Esophagus muscularis mucosa (tissue), 3 donors: Measurements from ENCODE around the gene NCAM1.

Experiments used
- EP300 ChIP-seq: sonication (generic); formaldehyde crosslinking; IDR thresholded peaks from one replicate; pipeline ENCODE4 v1.6.1; 2017; ENCODE audit warnings: antibody characterized with exemption
- TF ChIP-seq, protein P1 (sequence below), 3 experiments: fragments of 200-600 bp in 2 of 3; fragments of 450-650 bp in 1 of 3; sonication (generic) in 2 of 3; IDR thresholded peaks; one replicate each; pipeline ENCODE4 v1.5.1; 2017 to 2019; ENCODE audit warnings: antibody characterized with exemption in 3 of 3, mild to moderate bottlenecking in 2 of 3, moderate library complexity in 1 of 3

DNA sequence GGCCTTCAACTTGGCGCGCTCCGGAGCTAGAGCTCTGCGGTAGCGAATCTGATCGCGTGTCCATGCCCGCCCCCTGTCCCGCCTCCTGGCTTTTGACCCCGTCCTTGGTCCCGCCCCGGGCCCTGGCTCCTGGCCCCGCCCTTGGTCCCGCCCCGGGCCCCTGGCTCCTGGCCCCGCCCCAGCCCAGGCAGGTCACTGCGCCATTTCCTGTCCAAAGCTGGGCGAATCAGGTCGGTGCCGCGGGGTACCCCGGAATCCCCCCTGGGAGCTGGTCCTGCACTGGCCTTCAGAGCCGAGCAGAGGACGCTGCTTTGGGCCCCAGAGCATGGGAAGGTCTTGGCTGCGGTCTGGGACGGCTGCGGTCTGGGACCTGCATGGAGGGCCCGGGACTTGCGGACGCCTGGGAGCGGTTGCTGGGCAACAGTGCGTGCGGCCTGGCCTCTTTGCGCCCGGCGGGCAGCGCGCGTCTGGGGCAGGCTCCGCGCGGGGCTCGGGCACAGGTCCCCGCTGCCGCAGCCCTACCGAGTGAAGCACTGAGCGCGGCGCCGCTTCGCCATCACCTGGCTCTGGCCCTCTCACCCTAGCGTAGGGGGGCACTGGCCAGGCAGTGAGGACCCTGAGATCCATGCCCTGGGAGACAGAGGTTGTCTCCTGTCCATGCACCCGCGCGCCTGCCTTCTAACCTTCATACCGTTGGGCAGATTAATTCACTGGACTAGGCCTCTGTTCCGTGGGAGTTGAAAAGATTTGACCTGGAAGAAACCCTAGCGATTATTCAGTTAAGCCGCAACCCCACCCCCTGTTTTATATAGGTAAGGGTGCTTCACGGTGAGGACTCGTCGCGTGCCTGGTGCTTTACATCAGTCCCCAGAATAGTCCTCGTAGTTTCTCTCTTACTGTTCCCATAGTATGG lies 353.4 kb downstream of the NCAM1 start, which contains the start of gene TTC12:
- TF ChIP-seq, protein P1, sequence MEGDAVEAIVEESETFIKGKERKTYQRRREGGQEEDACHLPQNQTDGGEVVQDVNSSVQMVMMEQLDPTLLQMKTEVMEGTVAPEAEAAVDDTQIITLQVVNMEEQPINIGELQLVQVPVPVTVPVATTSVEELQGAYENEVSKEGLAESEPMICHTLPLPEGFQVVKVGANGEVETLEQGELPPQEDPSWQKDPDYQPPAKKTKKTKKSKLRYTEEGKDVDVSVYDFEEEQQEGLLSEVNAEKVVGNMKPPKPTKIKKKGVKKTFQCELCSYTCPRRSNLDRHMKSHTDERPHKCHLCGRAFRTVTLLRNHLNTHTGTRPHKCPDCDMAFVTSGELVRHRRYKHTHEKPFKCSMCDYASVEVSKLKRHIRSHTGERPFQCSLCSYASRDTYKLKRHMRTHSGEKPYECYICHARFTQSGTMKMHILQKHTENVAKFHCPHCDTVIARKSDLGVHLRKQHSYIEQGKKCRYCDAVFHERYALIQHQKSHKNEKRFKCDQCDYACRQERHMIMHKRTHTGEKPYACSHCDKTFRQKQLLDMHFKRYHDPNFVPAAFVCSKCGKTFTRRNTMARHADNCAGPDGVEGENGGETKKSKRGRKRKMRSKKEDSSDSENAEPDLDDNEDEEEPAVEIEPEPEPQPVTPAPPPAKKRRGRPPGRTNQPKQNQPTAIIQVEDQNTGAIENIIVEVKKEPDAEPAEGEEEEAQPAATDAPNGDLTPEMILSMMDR (IDR thresholded peaks at IDR 0.05), result no peak
- no peak for TF ChIP-seq EP300
